HUES6 (cell line): ENCODE results near the gene KLHL26.

Experiments
- H3K27ac ChIP-seq: 2 replicates; pipeline ENCODE4 v1.7.0; 2013; ENCODE audit warnings: low read depth, mild to moderate bottlenecking, low read length, inconsistent platforms
- H3K27me3 ChIP-seq: 2 replicates; pipeline ENCODE4 v1.6.1; 2013; ENCODE audit warnings: low read length; ENCODE audit not compliant: control insufficient read depth, insufficient read depth
- H3K36me3 ChIP-seq: 2 replicates; pipeline ENCODE4 v1.6.1; 2013; ENCODE audit warnings: low read length; ENCODE audit not compliant: control insufficient read depth, insufficient read depth
- H3K4me1 ChIP-seq: 2 replicates; pipeline ENCODE4 v1.6.1; 2013; ENCODE audit warnings: low read length; ENCODE audit not compliant: control insufficient read depth, insufficient read depth
- H3K4me3 ChIP-seq: 2 replicates; pipeline ENCODE4 v1.5.1; 2013; ENCODE audit warnings: low read depth, low read length
- H3K9ac ChIP-seq: one replicate; pipeline ENCODE4 v1.6.1; 2013; ENCODE audit warnings: mild to moderate bottlenecking, low read length
- H3K9me3 ChIP-seq: 2 replicates; pipeline ENCODE4 v1.6.1; 2013; ENCODE audit warnings: low read depth, low read length; ENCODE audit not compliant: control insufficient read depth, insufficient read depth

The KLHL26 gene

DNA sequence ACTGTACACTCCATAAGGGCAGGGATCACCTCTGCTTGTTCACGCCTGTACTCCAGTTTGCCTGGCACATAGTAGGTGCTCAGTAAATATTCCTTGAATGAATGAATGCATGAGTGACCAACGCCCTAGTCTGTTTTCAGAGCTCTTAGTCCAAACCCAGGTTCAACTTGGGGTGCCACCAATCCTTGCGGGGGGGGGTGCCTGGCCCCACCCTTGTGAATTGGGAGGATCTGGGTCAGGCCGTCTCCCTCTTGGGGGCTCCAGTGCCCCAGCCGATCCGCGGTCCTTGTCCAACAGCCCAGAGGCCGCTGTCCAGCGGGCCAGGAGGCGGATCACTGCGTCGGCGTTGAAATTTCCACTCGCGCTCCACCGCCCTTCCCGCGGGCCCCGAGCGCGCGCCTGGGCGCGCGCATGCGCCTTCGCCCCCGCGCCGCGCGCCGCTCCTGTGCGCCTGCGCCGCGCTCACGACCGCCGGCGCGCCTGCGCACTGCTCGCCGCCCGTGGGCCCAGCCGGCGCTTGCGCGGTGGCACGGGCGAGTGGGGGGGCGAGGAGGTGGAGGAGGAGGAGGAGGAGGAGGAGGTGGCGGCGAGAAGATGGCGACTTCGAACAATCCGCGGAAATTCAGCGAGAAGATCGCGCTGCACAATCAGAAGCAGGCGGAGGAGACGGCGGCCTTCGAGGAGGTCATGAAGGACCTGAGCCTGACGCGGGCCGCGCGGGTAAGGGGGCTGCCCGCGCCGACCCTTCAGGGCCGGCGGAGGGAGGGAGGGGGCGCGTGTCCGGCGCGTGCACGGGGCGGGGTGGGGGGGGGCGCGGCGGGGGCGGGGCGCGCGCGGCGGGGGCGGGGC lies 46.5 kb downstream of the KLHL26 start, which contains the start of gene CRTC1:
Gene CRTC1, plus strand, starts transcription at position 572 of the 849 bp plus-strand sequence. Its CDS starts 23 bp downstream, at position 595.
- Histone ChIP-seq H3K36me3 (no peaks in the 10 kb centered on the region), H3K27me3 (no peaks in the 10 kb centered on the region), H3K9ac (peak within 1 kb of the TSS; percentile 89), H3K4me3 (peak within 1 kb of the TSS; percentile 76), H3K9me3 (no peaks in the 10 kb centered on the region), H3K4me1 (peaks cover 9% of the 10 kb centered on the region), H3K27ac (no peak within 1 kb of the TSS)

DNA sequence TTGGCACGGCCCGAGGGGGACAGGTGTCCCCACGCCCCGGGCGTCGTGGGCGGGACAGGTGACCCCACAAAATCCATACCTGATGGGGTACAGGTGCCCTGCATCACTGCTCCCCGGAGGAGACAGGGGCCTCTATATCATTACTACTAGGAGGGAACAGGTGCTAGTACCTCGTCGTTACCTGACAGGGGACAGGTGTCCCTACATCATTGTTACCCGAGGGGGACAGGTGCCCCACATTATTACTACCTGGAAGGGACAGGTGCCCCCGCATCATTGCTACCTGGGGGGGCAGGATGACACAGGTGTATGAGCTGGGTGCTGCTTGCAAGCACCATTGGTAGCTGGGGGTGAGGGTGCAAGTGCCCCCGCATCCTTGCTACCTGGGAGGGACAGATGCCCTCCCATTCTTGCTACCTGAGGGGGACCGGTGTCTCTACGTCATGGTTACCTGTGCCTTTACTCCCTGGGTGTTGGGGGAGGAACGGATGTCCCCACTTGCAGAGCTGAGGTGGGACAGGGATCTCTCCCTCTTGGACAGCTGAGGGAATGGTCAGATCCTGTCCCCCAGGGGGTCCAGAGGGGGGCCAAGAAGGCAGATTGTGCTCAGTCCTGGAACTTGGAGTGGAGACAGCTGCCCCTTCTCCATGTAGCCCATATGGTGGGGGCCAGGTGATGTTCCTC lies 47.3 kb downstream of the KLHL26 start:
- peak overlapping the region; percentile 61 for H3K9ac ChIP-seq
- H3K9me3 ChIP-seq: no peaks in the 10 kb centered on the region
- peak overlapping the region; percentile 76 for H3K4me3 ChIP-seq
- no peaks in the 10 kb centered on the region for H3K27me3 ChIP-seq
- H3K4me1 ChIP-seq: peaks cover 7% of the 10 kb centered on the region
- no peak overlapping the region for H3K27ac ChIP-seq
- no peaks in the 10 kb centered on the region for H3K36me3 ChIP-seq

DNA sequence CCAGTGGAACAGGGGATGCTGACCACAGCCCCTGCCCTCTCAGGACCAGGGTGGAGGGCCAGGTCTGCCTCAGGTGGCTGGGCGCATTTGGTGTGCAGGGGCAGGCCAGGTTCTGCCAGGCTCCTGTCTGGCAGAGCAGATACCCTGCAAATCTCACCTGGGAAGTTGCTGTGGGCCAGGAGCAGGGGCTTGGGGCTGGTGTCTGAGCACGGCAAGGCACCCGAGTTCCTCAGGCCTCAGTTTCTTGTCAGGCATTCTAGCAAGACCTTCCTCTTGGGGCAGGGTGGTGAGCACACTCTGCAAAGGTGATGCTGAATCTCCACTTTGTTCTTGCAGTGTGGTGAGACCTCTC lies 47.8 kb downstream of the KLHL26 start:
- Histone ChIP-seq H3K9ac (no peak overlapping the region), H3K4me1 (peaks cover 7% of the 10 kb centered on the region), H3K27ac (no peak overlapping the region), H3K4me3 (peak overlapping the region; percentile 76), H3K9me3 (no peaks in the 10 kb centered on the region), H3K27me3 (no peaks in the 10 kb centered on the region), H3K36me3 (no peaks in the 10 kb centered on the region)

DNA sequence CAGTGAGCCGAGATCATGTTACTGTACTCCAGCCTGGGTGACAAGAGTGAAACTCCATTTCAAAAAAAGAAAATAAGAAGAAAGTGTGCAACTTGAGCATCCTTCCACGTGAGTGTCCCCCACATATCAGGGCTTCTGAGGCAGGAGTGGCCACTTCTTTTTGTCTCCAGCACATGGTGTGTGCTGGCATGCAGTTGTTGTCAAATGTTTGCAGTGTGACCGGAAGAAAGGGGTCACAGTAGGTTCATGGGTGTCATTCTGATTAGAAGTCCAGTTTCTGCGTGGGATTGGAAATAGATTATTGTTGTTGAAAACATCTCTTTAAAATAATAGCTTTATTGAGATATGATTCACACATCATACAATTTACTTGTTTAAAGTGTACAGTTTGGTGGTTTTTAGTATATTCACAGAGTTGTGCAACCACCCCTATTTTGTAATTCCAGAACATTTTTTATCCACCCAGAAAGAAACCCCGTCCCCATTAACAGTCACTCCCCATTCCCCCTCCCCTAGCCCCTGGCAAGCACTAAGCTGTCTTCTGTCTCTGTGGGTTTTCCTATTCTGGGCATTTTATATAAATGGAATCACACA lies 48.9 kb downstream of the KLHL26 start:
- H3K9me3 ChIP-seq: no peaks in the 10 kb centered on the region
- no peak overlapping the region for H3K4me3 ChIP-seq
- no peak overlapping the region for H3K9ac ChIP-seq
- no peak overlapping the region for H3K27ac ChIP-seq
- H3K27me3 ChIP-seq: no peaks in the 10 kb centered on the region
- H3K4me1 ChIP-seq: peaks cover 7% of the 10 kb centered on the region
- no peaks in the 10 kb centered on the region for H3K36me3 ChIP-seq

DNA sequence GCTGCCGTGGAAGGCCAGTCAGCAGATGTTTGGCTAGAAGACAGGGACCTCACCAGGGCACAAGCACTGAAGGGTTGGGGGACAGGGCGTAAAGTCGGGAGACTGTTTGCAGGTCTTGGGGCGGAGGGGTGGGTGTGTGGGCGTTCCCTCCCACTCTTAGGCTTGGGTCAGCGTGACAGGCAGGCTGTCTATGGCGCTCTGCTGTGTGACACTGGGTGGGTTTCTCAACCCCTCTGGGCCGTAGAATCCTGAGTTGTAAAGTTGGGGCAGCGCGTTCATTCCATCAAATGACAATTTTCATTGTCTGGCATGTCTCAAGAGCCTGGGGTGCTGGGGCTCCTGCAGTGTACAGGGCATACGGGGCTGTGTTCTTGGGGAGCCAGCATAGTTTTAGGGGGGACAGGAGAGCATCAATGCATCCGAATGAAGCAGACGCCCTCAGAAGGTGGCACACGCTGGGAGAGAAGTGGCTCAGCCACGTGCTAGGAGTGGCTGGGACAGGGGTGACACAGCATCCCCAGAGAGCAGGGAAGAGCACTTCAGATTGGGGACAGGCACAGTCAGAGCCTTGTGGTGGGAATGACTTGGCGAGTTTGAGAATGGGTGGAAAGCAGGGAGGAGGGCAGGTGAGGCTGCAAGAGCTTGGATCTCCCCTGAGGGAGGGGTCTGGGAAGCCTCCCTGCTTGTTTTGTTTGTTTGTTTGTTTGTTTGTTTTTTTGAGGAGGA lies 51.1 kb downstream of the KLHL26 start:
- Histone ChIP-seq H3K4me1 (peaks cover 7% of the 10 kb centered on the region), H3K4me3 (no peak overlapping the region), H3K9ac (no peak overlapping the region), H3K9me3 (no peaks in the 10 kb centered on the region), H3K36me3 (no peaks in the 10 kb centered on the region), H3K27ac (no peak overlapping the region), H3K27me3 (no peaks in the 10 kb centered on the region)

DNA sequence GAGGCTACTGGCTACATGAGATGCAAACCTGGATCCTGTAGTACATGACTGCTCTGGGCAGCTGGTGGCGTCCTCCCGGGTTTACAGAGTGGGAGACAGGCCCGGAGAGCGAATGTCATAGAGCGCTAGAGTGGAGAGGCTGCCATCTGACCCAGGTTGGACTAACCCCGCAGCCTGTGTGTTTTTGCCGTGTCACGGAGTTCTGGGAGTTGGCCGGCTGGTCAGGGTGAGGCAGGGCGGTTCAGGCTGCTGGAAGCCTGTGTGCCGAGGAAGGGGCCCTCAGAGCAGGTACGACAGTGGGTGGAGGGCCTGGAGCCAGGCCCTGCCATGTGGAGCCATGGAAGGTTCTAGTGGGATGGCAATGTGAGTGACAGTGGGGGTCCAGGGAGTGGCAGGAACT lies 59.2 kb downstream of the KLHL26 start:
- Histone ChIP-seq H3K4me3 (no peak overlapping the region), H3K27me3 (no peaks in the 10 kb centered on the region; the same call in 1 of the 2 replicates), H3K27ac (no peak overlapping the region), H3K9me3 (no peaks in the 10 kb centered on the region), H3K36me3 (no peaks in the 10 kb centered on the region), H3K4me1 (peaks cover 9% of the 10 kb centered on the region), H3K9ac (no peak overlapping the region)

DNA sequence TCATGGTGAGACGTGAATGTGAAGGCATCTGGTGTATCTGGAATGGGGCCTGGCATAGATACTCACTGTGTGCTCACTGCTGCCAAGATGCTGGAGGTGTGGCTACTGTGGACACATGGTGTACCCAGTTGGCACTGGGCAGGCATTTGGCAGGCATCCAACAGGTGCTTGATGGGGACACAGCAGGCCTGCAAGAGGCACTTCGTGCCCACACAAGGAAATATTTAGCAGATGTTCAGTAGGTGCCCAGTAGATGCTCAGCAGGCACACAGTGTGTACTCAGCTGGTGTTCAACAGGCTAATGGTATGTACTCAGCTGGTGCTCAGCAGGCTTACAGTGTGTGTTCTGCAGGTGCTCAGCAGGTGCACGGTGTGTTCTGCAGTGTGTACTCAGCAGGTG lies 60.9 kb downstream of the KLHL26 start:
- Histone ChIP-seq H3K9ac (no peak overlapping the region), H3K27ac (no peak overlapping the region), H3K4me3 (no peak overlapping the region), H3K9me3 (no peaks in the 10 kb centered on the region), H3K27me3 (no peaks in the 10 kb centered on the region; the same call in 1 of the 2 replicates), H3K4me1 (peaks cover 12% of the 10 kb centered on the region), H3K36me3 (no peaks in the 10 kb centered on the region)

DNA sequence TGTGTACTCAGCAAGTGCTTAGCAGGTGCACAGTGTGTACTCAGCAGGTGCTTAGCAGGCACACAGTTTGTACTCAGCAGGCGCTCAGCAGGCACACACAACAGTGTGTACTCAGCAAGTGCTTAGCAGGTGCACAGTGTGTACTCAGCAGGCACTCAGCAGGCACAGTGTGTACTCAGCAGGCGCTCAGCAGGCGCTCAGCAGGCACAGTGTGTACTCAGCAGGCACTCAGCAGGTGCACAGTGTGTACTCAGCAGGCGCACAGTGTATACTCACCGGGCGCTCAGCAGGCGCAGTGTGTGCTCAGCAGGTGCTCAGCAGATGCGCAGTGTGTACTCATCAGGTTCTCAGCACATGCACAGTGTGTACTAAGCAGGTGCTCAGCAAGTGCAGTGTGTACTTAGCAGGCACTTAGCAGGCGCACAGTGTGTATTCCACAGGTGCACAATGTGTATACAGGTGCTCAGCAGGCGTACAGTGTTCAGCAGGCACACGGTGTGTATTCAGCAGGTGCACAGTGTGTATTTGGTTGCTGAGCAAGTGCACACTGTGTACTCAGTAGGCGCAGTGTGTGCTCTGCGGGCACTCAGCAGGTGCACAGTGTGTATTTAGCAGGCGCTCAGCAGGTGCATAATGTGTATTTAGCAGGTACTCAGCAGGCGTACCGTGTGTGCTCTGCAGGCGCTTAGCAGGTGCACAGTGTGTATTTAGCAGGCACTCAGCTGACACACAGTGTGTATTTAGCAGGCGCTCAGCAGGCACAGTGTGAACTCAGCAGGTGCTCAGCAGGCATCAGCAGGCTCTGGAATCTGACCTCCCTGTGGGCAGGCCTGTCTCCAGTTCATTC lies 61.7 kb downstream of the KLHL26 start:
- Histone ChIP-seq H3K4me1 (peaks cover 12% of the 10 kb centered on the region), H3K27ac (no peak overlapping the region), H3K9me3 (no peaks in the 10 kb centered on the region), H3K4me3 (no peak overlapping the region), H3K9ac (no peak overlapping the region), H3K27me3 (no peaks in the 10 kb centered on the region; the same call in 1 of the 2 replicates), H3K36me3 (no peaks in the 10 kb centered on the region)

DNA sequence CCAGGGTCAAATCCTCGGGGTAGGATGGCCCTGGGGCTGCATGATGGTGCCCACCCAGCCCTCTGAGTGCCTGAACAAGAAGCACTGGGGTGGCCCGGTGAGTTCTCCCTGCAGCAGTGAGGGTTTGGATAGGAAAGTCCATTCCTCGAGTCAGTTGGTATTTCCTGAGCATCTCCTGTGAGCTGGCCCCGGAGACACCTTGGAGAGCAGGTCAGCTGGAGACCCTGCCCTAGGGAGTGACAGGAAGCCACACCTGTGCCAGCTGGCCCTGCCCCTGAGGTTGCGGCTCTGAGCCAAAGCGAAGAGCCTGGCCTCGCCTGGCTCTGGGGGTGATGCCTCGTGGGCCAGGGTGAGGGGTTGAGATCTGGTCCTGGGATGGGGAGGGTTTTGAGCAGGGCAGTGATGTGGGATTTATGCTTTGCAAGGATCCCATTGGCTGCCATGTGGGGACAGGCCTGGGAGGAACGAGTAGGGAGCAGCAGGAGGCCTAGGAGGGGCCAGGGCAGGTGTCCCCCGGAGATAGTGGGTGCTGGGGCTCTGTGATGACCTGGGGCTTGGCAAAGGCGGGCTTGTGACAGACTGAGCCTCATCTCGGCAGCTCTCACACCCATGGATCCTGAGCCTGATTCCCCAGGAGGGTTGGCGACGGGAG lies 62.7 kb downstream of the KLHL26 start:
- Histone ChIP-seq H3K4me3 (no peak overlapping the region), H3K36me3 (no peaks in the 10 kb centered on the region), H3K9ac (no peak overlapping the region), H3K27ac (no peak overlapping the region), H3K27me3 (no peaks in the 10 kb centered on the region; the same call in 1 of the 2 replicates), H3K9me3 (no peaks in the 10 kb centered on the region), H3K4me1 (peaks cover 12% of the 10 kb centered on the region)
